NCI-H2107 treated with DMSO at 0.1 percent for 48 hours (cell line): ENCODE data around the gene AMOTL1.

Source experiments
- DNase-seq: peaks from one replicate; lab custom pipeline; 2025; ENCODE audit not compliant: unreplicated experiment; lab: John Stamatoyannopoulos, UW

AMOTL1 gene

DNA sequence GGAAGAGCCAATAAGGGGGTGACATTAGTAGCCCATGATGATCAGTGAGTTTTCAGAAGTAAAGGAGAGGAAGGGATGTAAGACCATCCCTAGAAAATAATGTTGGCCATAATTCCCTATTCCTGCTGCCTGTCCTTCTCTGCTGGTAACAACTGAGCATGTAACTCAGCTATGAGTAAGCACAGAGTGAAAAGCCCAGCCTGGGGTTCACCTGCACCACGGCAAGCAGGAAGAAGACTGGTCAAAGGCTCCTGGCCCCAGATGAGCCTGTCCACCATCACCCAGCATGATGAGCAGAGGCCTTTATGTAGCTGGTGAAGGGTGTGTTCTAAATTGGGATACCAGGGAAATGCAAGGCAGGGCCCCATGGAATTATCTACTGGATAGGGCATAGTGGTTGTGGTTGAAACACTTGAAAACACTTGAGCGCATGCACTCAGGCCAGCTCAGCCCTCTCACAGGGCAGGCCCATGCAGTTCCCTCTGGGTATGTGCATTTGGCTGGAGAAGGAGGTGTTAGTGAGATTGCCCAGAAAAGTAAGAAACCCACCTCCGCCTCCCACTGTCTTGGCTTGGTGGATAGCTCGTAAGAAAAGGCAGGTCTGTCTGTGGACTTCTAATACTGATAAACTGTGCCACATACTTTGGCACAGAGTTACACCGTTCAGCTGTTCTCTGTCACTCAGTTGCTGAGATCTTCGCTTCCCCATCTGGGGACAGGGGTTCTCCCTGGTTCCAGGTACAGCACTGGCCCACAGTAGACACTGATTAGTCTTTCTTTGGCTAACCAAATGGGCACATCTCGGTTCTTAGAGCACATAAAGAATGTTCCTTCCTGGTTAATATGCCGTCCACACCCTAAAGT, 86.8 kb downstream of the AMOTL1 start:
- no peak for DNase-seq

DNA sequence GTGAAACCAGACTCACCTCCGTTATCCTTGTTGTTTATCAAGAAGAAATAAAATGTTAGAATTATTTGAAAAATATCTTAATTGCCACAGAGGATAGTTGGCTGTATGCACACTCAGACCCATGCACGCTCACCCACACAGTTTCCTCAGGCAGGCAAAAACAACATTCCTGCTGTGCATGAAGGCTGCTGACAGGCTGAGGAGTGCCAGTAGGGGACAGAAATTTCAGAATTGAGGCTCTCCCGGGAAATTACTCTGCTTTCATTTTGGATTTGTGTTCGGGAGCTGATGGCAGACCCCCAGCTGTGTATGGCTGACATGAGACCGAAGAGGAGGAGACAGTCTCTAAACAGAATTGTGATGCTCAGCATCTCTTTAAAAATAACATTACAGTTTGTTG, 87.5 kb downstream of the AMOTL1 start:
- no peak for DNase-seq

GRCh38 chr11:94856443-94856842, 88.3 kb downstream of the AMOTL1 start:
- DNase-seq, result no peak

- DNase-seq, result no peak
These were observed 89.2 kb downstream of the AMOTL1 start for GRCh38 chr11:94857337-94857736.

DNA sequence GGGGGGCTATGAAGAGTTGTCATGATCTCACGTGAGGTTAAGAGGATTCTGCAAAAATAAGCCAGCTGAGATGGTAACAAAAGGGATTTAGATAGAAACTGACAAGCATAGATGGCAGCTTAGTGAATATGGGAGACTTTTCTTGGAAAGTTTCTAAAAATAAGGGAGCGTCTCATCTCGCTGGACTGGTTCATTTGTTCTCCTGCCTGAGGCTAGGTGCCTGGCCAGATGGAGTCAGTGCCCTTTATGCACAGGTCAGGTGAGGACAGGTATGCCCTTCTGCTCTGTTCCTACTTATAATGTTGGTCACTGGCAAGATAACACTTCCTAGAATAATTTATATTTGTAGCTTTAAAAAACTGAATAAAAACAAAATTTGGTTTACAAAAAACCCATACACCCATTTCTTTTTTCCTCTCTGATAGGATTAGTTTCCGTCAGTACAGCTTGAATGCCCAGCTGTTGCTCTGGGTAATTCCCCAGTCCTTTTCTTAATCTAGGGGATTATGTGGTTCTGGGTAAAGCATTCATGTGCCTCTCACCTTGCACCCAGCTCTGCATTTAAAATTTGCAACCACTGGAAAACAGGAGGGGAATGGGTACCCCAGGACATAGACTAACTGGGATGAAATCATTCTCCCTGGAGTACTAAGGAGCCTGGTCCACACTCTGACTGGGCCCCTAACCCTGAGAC, 90.0 kb downstream of the AMOTL1 start:
- DNase-seq, result no peak

DNA sequence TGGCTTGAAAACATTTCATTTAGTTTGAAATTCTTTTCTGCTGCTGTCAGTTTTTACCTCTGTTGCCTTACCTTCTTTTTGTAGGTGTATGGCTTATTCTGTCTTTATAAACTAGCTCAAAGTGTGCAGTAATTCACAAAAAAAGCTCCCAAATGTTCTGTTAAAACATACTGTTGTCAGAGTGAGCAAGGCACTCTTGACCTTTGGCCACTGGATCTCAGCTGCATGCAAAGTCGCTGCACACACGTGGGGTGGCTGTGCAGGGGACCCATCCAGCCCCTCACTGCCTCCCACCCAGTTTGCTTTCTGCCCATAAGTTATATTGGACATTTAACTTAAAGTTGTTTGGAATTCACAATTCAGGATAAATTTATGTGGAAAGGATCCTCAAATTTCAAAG, 92.2 kb downstream of the AMOTL1 start:
- DNase-seq, result no peak

DNA sequence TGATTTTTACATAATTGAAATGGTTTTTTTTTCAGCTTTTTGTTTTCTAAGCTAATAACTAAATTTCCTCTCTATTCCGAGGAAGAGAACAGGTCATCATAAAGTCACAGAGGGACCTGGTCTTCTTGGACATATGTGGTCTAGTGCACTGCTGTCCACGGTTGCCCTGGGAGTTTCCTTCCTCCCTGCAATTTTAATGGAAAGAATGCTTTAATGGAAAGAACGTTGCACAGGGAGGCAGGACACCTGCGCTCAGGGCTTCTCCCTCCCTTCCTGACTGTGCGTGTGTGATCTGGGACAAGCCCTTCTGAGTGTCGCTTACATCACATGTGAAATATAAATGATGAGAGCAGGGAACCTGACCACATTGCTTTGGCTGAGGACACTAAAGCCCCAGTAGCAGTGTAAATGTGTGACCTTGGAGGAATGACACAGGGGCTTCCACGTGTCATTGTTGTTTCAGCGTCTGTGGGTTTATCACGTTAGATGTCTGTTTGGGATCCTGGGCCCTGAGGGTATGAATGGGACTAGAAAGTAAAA, 93.2 kb downstream of the AMOTL1 start:
- DNase-seq, result no peak

DNA sequence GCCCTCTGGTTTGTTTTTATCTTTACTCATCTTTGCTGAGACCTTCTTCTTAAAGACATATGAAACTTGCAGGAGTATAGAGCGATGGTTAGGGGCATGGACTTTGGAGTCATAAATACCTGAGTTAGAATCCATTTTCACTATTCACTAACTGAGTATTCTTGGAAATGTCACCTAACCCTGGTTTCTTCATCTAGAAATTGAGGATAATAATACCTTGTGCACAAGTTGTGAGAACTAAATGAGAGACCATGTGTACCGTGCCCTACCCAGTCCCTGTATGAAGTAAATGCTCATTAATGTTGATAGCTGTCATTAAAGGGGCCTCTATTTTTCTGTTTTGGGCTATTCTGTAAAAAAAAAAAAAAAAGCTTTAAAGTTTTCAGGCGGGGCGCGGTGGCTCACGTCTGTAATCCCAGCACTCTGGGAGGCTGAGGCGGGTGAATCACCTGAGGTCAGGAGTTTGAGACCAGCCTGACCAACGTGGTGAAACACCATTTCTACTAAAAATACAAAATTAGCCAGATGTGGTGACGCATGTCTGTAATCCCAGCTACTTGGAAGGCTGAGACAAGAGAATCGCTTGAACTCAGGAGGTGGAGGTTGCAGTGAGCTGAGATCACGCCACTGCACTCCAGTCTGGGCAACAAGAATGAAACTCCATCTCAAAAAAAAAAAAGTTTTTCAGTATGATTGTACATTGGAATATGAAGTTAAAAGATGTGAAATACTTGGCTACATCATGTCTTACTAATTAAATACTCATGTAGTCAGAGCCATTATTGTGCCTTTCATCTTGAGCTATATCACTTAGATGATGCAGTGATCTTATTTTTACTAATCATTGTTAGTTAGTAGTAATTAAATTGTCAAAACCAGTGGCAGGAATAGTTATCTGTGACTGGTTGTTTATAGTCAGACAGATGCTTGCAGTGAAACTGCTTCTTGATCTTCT, 95.0 kb downstream of the AMOTL1 start:
- no peak for DNase-seq

- DNase-seq, result no peak
These were observed 96.4 kb downstream of the AMOTL1 start for GRCh38 chr11:94864506-94865045.

DNA sequence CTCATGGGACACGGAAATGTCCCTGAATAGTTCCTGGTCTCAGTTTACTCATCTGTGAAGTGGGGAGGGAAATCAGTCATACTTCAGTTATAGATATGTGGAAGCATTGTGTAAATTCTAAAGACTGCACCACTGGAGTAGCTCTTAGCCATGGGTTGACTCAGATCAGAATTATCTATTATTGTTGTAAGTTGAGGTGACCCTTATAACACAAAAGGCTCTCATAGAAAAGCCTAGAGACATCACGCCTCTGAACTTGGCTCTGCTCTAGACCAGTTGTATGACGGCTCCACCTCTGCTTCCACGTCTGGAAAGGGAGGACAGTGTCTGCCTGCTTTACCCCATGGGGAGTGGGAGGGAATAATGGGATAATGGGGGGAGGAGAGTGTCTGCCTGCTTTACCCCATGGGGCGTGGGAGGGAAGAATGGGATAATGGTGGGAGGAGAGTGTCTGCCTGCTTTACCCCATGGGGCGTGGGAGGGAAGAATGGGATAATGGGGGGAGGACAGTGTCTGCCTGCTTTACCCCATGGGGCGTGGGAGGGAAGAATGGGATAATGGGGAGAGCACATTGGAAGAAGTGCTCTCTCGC, 98.2 kb downstream of the AMOTL1 start:
- no peak for DNase-seq

- DNase-seq, result no peak
These were observed 99.0 kb downstream of the AMOTL1 start for GRCh38 chr11:94866936-94867795.

- DNase-seq, result no peak
These were observed 100.3 kb downstream of the AMOTL1 start for GRCh38 chr11:94868468-94868867.

GRCh38 chr11:94869186-94869585, 101.0 kb downstream of the AMOTL1 start:
- no peak for DNase-seq

DNA sequence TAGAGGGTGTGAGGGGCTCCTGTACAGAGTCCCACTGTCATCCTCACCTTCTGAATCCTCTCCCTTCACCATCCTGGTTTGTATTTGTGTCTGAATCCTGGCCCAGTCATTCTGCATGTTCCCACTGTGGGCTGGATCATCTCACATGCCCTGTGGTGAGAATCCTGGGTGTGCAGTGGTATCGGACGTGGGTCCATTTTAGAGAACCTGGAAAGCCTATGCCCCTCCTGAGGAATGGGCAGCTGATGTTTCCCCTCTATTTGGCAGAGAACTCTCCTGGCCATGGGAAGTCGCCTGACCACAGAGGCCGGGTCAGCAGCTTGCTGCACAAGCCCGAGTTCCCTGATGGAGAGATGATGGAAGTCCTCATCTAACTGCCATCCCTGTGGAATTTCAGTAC, 102.3 kb downstream of the AMOTL1 start:
- DNase-seq, result no peak

GRCh38 chr11:94871491-94872185, 103.5 kb downstream of the AMOTL1 start:
- DNase-seq, result no peak

GRCh38 chr11:94873916-94874540, 105.9 kb downstream of the AMOTL1 start:
- DNase-seq, result no peak

GRCh38 chr11:94876222-94876621, 108.1 kb downstream of the AMOTL1 start:
- DNase-seq, result no peak

- no peak for DNase-seq
These were observed 108.7 kb downstream of the AMOTL1 start for GRCh38 chr11:94876645-94877442.
